WI38 (cell line): ENCODE data around the gene AGBL4.

ENCODE experiments used
- H3K4me3 ChIP-seq: 2 replicates; pipeline ENCODE4 v1.5.1; 2011; ENCODE audit warnings: low read depth, mild to moderate bottlenecking, control low read depth, low read length
- TF ChIP-seq, protein P1 (sequence below): IDR thresholded peaks from 2 replicates; pipeline ENCODE4 v1.5.1; 2012; ENCODE audit warnings: low read depth, mild to moderate bottlenecking, control low read depth, low read length

Gene AGBL4

GRCh38 chr1:48790397-48790796 lies 1233.4 kb downstream of the AGBL4 start:
- H3K4me3 ChIP-seq, result no peak overlapping the region
- TF ChIP-seq, protein P1, sequence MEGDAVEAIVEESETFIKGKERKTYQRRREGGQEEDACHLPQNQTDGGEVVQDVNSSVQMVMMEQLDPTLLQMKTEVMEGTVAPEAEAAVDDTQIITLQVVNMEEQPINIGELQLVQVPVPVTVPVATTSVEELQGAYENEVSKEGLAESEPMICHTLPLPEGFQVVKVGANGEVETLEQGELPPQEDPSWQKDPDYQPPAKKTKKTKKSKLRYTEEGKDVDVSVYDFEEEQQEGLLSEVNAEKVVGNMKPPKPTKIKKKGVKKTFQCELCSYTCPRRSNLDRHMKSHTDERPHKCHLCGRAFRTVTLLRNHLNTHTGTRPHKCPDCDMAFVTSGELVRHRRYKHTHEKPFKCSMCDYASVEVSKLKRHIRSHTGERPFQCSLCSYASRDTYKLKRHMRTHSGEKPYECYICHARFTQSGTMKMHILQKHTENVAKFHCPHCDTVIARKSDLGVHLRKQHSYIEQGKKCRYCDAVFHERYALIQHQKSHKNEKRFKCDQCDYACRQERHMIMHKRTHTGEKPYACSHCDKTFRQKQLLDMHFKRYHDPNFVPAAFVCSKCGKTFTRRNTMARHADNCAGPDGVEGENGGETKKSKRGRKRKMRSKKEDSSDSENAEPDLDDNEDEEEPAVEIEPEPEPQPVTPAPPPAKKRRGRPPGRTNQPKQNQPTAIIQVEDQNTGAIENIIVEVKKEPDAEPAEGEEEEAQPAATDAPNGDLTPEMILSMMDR, result no peak

DNA sequence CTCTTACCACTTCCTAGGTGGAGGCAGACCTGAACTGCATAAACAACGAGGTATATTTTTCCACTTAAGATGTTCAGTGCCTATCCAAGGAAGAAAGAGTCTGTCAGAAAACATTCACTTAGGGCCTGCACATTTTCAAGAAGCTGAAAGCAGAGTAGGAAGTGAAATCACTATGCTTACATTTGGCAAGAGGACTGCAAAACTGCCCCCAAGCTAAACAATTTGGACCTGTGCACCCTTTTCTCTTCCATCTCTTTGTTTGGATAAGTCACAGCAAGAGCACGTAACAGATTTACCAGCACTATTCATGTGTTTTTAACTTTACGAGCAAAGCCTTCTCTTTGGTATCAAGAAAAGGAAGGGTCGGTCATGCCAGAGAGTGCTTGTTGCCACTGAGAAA lies 1233.9 kb downstream of the AGBL4 start:
- H3K4me3 ChIP-seq, result no peak overlapping the region
- TF ChIP-seq, protein P1, result no peak

DNA sequence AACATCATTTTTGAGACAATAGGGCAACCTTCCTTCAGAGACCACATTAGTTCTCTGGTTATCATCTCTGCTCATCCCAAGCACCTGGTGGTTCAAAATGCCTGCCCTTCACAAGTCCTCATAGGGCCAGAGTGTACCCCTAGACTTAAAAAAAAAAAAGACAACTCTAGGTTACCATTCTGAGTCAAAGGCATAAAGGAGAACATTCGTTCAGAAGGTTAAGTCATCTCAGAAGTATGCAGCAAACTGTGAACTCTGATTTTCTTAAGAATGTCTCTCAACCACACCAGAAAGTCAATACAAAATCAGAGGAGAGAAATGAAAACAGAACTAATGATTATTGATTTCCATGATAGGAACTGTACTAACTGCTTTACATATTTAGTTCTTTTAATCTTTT lies 1237.9 kb downstream of the AGBL4 start:
- H3K4me3 ChIP-seq, result no peak overlapping the region
- TF ChIP-seq, protein P1, result no peak

- no peak overlapping the region for H3K4me3 ChIP-seq
- TF ChIP-seq, protein P1, result no peak
Observed at GRCh38 chr1:48784301-48784700, 1239.5 kb downstream of the AGBL4 start.

DNA sequence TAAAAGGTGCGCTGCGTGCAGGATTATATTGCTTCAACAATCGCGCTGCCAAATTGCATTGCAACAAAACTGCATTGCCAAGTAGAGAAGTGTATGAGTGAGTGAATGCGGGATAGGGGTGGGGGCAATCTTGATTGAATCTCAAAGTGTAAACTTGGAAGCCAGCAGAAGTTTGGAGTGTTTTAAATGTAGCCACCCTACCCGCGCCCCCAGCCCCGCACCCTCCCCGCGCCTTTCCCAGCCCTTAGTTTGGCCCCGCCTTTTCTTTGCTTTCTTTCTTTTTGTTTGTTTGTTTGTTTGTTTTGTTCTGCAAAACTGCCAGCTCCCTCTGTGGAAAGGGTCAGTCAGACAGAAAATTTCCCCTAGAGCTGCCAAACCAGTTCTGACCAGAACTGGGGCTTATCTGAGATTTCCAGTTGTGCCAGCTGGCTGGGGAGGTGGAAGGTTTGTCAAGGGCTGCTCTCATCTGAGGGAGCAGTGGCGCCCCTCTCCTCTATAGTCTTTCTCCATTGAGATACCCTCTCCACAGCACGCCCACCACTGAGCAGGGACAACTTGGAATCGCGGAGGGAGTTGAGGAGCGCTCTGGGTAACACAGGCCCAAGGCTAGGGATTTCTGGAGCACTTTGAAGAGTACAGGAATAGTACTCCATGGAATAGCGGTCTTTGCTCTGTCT lies 1246.4 kb downstream of the AGBL4 start:
- no peak overlapping the region for H3K4me3 ChIP-seq
- TF ChIP-seq, protein P1, result no peak

DNA sequence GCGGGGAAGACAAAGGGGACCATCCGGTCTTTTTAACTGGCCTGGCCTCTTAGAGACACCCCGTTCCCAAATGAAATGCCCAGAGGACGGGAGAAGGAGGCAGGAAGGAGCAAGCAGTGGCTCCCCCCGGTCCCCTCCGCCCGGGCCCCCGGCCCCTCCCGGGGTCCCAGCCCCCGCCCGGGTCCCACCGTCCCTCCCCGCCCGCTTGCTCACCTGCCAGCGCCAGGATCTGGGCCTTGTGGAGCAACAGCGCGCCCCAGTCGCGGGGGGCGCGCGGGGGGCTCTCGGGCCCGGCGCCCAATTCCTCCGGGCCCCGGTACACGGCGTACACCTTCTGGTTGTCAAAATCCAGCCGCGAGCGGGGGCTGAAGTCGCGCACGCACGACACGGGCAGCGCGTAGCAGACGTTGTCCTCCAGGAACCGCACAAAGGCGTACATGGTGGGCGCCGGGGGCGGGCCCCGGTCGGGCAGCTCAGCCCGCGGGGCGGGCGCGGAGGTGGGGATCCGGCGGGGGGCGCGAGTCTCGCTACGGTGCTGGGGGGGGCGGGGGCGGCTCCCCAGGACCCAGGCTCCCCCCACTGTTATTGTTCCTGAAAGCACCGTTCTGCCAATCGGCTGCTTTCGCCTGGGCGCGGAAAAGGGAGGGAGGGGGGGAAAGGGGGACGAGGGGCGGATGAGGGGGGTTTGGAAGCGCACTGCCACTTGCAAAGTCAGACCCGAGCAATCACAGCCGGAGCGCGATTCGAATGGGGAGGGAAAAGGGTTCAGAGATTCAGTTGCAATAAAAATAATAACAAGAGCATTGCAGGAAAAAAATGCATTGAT lies 1247.1 kb downstream of the AGBL4 start, which contains the start of gene BEND5:
BEND5 (minus strand) TSS at position 499 of the 826 bp plus-strand sequence; CDS start at position 439, 60 bp downstream.
- H3K4me3 ChIP-seq, result no peak within 1 kb of the TSS
- TF ChIP-seq, protein P1, result no peak

GRCh38 chr1:48775831-48776392 lies 1247.8 kb downstream of the AGBL4 start:
- no peak overlapping the region for H3K4me3 ChIP-seq
- TF ChIP-seq, protein P1, result no peak
